PC-9 (cell line): ENCODE data around the gene ANO4. TPM values are rescaled to one million over a fixed set of nuclear protein-coding genes. Genes with fewer than 3 reads are reported as not detected.

Source experiments
- BruUV-seq: library from RNA; stranded (reverse); fragments of 400-500 nt; replicated peaks from 2 replicates; lab custom pipeline; 2021; lab: Mats Ljungman, UMichigan
- CTCF ChIA-PET: fragments of 300-600 bp; sonication (Branson Sonifier 250); formaldehyde crosslinking; loops from one replicate; lab custom pipeline; 2022; ENCODE audit warnings: antibody characterized with exemption; lab: Charles Lee
- POLR2A ChIA-PET: fragments of 300-600 bp; sonication (Branson Sonifier 250); formaldehyde crosslinking; loops from one replicate; lab custom pipeline; 2022; ENCODE audit warnings: antibody characterized with exemption; ENCODE audit not compliant: unreplicated experiment; lab: Charles Lee
- DNase-seq, 2 experiments: peaks; one replicate each; pipeline versions ENCODE4 v3.0.0 to v3.0.0-alpha.2; 2015 to 2022; ENCODE audit warnings: mixed read lengths in 1 of 2
- H2AFZ ChIP-seq: fragments of 200-600 bp; sonication (generic); 2 replicates; pipeline ENCODE4 v1.8.1; 2017; ENCODE audit warnings: antibody characterized with exemption
- H3F3A ChIP-seq: fragments of 200-600 bp; sonication (generic); 2 replicates; pipeline ENCODE4 v1.8.1; 2017; ENCODE audit warnings: antibody characterized with exemption, mild to moderate bottlenecking, low read depth; ENCODE audit not compliant: insufficient read depth
- H3K27ac ChIP-seq: fragments of 200-600 bp; sonication (generic); 2 replicates; pipeline ENCODE4 v1.6.1; 2016; ENCODE audit warnings: mixed run types
- H3K27me3 ChIP-seq: fragments of 200-600 bp; sonication (generic); 2 replicates; pipeline ENCODE4 v1.6.1; 2016; ENCODE audit warnings: low read depth, mixed run types; ENCODE audit not compliant: insufficient read depth
- H3K36me3 ChIP-seq: fragments of 200-600 bp; sonication (generic); 2 replicates; pipeline ENCODE4 v1.6.1; 2016; ENCODE audit warnings: low read depth, mixed run types
- H3K4me1 ChIP-seq: fragments of 200-600 bp; sonication (generic); replicated peaks from 2 replicates; pipeline ENCODE4 v1.6.1; 2016; ENCODE audit warnings: mixed run types; ENCODE audit not compliant: insufficient read depth
- H3K4me2 ChIP-seq: fragments of 200-600 bp; sonication (generic); 2 replicates; pipeline ENCODE4 v1.6.1; 2017; ENCODE audit warnings: mixed run types
- H3K4me3 ChIP-seq: fragments of 200-600 bp; sonication (generic); 2 replicates; pipeline ENCODE4 v1.6.1; 2016; ENCODE audit warnings: mixed run types
- H3K79me2 ChIP-seq: fragments of 200-600 bp; sonication (generic); 2 replicates; pipeline ENCODE4 v1.6.1; 2017; ENCODE audit warnings: low read depth, mixed run types
- H3K9me2 ChIP-seq: fragments of 200-600 bp; sonication (generic); 2 replicates; pipeline ENCODE4 v1.8.1; 2017; ENCODE audit warnings: mild to moderate bottlenecking; ENCODE audit not compliant: insufficient read depth
- H3K9me3 ChIP-seq: fragments of 200-600 bp; sonication (generic); 2 replicates; pipeline ENCODE4 v1.8.1; 2016; ENCODE audit warnings: low read depth; ENCODE audit not compliant: insufficient read depth
- H4K20me1 ChIP-seq: fragments of 200-600 bp; sonication (generic); 2 replicates; pipeline ENCODE4 v1.8.1; 2017; ENCODE audit not compliant: insufficient read depth
- EZH2 ChIP-seq: fragments of 200-600 bp; sonication (generic); IDR thresholded peaks from 2 replicates; pipeline ENCODE4 v1.8.0; 2017; ENCODE audit warnings: antibody characterized with exemption, low read depth
- intact Hi-C: fragments of 100-400 bp; cut with micrococcal nuclease; formaldehyde crosslinking; loops from one replicate; pipeline ENCODE4 v1.10.0; 2022; ENCODE audit not compliant: unreplicated experiment
- total RNA-seq: library from RNA; stranded (reverse); gene quantifications from 2 replicates; pipeline ENCODE4 v1.2.3, GENCODE V29; 2021
- TF ChIP-seq, protein P1 (sequence below): fragments of 200-600 bp; sonication (generic); conservative IDR thresholded peaks from 2 replicates; pipeline ENCODE4 v1.6.1; 2017; ENCODE audit warnings: mixed run types, antibody characterized with exemption, mild to moderate bottlenecking, moderate library complexity

The ANO4 gene
- total RNA-seq, 1 experiment from 2014 or later: not detected

- H3K4me2 ChIP-seq: no peak overlapping the region
- no peaks in the 10 kb centered on the region for H3K79me2 ChIP-seq
- no peaks in the 10 kb centered on the region for H3K27me3 ChIP-seq
- H3K9me3 ChIP-seq: no peaks in the 10 kb centered on the region
- CTCF ChIA-PET: no interaction called here
- H3K36me3 ChIP-seq: no peaks in the 10 kb centered on the region
- intact Hi-C loops: no loop called here
- DNase-seq: no peak
- no peaks in the 10 kb centered on the region for H3K9me2 ChIP-seq
- no peaks in the 10 kb centered on the region for H4K20me1 ChIP-seq
- no TSS peak for BruUV-seq
- TF ChIP-seq, protein P1, sequence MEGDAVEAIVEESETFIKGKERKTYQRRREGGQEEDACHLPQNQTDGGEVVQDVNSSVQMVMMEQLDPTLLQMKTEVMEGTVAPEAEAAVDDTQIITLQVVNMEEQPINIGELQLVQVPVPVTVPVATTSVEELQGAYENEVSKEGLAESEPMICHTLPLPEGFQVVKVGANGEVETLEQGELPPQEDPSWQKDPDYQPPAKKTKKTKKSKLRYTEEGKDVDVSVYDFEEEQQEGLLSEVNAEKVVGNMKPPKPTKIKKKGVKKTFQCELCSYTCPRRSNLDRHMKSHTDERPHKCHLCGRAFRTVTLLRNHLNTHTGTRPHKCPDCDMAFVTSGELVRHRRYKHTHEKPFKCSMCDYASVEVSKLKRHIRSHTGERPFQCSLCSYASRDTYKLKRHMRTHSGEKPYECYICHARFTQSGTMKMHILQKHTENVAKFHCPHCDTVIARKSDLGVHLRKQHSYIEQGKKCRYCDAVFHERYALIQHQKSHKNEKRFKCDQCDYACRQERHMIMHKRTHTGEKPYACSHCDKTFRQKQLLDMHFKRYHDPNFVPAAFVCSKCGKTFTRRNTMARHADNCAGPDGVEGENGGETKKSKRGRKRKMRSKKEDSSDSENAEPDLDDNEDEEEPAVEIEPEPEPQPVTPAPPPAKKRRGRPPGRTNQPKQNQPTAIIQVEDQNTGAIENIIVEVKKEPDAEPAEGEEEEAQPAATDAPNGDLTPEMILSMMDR: no peak
- no peak for TF ChIP-seq EZH2
- H2AFZ ChIP-seq: no peak overlapping the region
- no peaks in the 10 kb centered on the region for H3K4me1 ChIP-seq
- H3K27ac ChIP-seq: no peak overlapping the region
- H3K4me3 ChIP-seq: no peak overlapping the region
- POLR2A ChIA-PET: no interaction called here
- H3F3A ChIP-seq: no peaks in the 10 kb centered on the region
Measured at GRCh38 chr12:100995771-100996170, 201.2 kb downstream of the ANO4 start.

GRCh38 chr12:101001669-101002068 lies 207.1 kb downstream of the ANO4 start:
- H3K4me3 ChIP-seq: no peak overlapping the region
- H3K4me1 ChIP-seq: 0 out of 2 replicates have a peak, but pooled peaks cover 5% of the 10 kb centered on the region
- no peak overlapping the region for H3K27ac ChIP-seq
- no peak overlapping the region for H3K4me2 ChIP-seq
- TF ChIP-seq EZH2: no peak
- TF ChIP-seq, protein P1: no peak
- H2AFZ ChIP-seq: no peak overlapping the region
- CTCF ChIA-PET: no interaction called here
- POLR2A ChIA-PET: no interaction called here
- H3F3A ChIP-seq: no peaks in the 10 kb centered on the region
- H4K20me1 ChIP-seq: no peaks in the 10 kb centered on the region
- DNase-seq: peak in 1 of 2 experiments; percentile 9
- no TSS peak for BruUV-seq
- no peaks in the 10 kb centered on the region for H3K27me3 ChIP-seq
- intact Hi-C loops: no loop called here
- H3K9me2 ChIP-seq: no peaks in the 10 kb centered on the region
- no peaks in the 10 kb centered on the region for H3K9me3 ChIP-seq
- no peaks in the 10 kb centered on the region for H3K36me3 ChIP-seq
- no peaks in the 10 kb centered on the region for H3K79me2 ChIP-seq

GRCh38 chr12:101002696-101003419 lies 208.3 kb downstream of the ANO4 start:
- BruUV-seq: no TSS peak
- no peaks in the 10 kb centered on the region for H3K36me3 ChIP-seq
- ChIA-PET POLR2A (no interaction called here), CTCF (no interaction called here)
- H3K4me2 ChIP-seq: no peak overlapping the region
- no peak overlapping the region for H3K4me3 ChIP-seq
- no peak overlapping the region for H2AFZ ChIP-seq
- H4K20me1 ChIP-seq: no peaks in the 10 kb centered on the region
- intact Hi-C loops: no loop called here
- no peak for DNase-seq
- H3F3A ChIP-seq: no peaks in the 10 kb centered on the region
- 0 out of 2 replicates have a peak, but pooled peaks cover 5% of the 10 kb centered on the region for H3K4me1 ChIP-seq
- H3K9me2 ChIP-seq: no peaks in the 10 kb centered on the region
- no peaks in the 10 kb centered on the region for H3K27me3 ChIP-seq
- TF ChIP-seq, protein P1: no peak
- TF ChIP-seq EZH2: no peak
- H3K27ac ChIP-seq: no peak overlapping the region
- no peaks in the 10 kb centered on the region for H3K9me3 ChIP-seq
- H3K79me2 ChIP-seq: no peaks in the 10 kb centered on the region
